AG10803 (cell line): Measurements from ENCODE around the gene SLC25A3.
"Not testable (repeated sequence)": the region's sequence is repeated elsewhere in the genome, so short reads cannot be mapped to it uniquely, and the experiment has no call there.

Source experiments
- DNase-seq: peaks from one replicate; pipeline ENCODE4 v3.0.0; 2010; ENCODE audit warnings: low read depth
- H3K4me3 ChIP-seq: 2 replicates; pipeline ENCODE4 v1.5.1; 2011; ENCODE audit warnings: mild to moderate bottlenecking, low read length, control low read depth
- TF ChIP-seq, protein P1 (sequence below): conservative IDR thresholded peaks from 2 replicates; pipeline ENCODE4 v1.5.1; 2011; ENCODE audit warnings: mild to moderate bottlenecking, low read length, control low read depth, inconsistent platforms

Gene SLC25A3

DNA sequence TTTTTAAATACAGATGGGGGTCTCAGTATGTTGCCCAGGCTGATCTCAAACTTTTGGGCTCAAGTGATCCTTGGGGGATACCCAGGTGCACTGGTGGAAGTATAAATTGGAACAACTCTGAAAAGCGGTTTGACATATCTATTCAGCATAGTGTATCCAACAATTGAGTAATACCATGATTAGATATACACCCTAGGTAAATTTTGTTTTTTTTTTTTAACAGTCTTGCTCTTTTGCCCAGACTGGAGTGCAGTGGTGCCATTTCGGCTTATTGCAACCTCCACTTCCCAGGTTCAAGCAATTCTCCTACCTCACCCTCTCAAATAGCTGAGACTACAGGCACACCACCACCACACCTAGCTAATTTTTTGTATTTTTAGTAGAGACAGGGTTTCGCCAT is 31.6 kb upstream of the SLC25A3 start:
- TF ChIP-seq, protein P1, sequence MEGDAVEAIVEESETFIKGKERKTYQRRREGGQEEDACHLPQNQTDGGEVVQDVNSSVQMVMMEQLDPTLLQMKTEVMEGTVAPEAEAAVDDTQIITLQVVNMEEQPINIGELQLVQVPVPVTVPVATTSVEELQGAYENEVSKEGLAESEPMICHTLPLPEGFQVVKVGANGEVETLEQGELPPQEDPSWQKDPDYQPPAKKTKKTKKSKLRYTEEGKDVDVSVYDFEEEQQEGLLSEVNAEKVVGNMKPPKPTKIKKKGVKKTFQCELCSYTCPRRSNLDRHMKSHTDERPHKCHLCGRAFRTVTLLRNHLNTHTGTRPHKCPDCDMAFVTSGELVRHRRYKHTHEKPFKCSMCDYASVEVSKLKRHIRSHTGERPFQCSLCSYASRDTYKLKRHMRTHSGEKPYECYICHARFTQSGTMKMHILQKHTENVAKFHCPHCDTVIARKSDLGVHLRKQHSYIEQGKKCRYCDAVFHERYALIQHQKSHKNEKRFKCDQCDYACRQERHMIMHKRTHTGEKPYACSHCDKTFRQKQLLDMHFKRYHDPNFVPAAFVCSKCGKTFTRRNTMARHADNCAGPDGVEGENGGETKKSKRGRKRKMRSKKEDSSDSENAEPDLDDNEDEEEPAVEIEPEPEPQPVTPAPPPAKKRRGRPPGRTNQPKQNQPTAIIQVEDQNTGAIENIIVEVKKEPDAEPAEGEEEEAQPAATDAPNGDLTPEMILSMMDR, result no peak
- no peak for DNase-seq
- H3K4me3 ChIP-seq, result no peak overlapping the region

DNA sequence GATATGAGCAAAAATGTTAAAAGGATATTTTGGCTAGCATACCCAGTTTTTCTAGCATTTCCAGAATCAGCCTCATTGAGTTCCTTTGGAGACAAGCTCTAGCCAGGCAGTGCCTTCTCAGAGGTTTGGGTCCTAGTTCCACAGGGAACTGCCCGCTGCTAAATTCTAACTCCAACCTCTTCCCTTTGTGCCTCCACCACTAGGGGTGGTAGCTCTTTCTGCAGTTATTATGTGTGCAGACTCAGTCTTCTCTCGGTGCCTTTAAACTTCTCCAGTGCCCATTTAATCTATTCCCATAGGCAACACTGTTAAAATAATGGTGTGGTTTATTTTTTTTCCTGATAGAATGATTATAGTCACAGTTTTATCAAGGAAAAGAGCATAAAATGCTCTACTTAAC is 21.5 kb upstream of the SLC25A3 start:
- DNase-seq, result no peak
- H3K4me3 ChIP-seq, result no peak overlapping the region
- TF ChIP-seq, protein P1, result peak; percentile 23; the same call in 1 of the 2 replicates

DNA sequence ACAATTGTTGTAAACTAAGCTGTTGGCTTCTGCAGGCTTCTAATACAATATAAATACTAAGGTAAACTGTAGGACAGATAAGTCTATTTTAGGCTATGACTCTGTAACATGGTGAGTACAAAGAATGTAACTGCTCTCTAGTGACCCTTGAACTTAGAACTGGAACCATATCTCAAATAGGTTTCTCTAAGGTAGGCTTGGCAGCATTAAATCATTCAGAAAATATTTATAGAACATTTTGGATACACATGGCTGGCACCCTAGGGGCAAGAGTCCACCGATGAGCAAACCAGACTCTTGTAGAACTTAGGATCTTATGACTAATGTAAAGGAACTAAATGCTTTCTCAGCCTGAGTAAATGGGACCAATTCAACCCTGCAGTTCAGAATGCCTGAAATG is 19.4 kb upstream of the SLC25A3 start:
- no peak overlapping the region for H3K4me3 ChIP-seq
- TF ChIP-seq, protein P1, result no peak
- DNase-seq, result no peak

DNA sequence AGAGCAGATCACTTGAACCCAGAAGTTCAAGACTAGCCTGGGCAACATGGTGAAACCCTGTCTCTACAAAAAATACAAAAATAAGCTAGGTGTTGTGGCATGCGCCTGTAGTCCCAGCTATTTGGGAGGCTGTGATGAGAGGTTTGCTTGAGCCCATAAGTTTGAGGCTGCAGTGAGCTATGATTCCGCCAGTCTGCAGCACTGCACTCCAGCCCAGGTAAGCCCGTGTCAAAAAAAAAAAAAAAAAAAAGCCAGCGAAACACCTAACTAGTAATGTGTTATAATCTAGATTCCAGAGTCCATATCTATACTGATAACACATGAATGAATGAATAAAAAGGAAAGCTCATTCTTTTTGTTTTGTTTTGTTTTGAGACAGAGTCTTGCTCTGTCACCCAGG is 18.5 kb upstream of the SLC25A3 start:
- TF ChIP-seq, protein P1, result no peak
- DNase-seq, result no peak
- H3K4me3 ChIP-seq, result no peak overlapping the region

DNA sequence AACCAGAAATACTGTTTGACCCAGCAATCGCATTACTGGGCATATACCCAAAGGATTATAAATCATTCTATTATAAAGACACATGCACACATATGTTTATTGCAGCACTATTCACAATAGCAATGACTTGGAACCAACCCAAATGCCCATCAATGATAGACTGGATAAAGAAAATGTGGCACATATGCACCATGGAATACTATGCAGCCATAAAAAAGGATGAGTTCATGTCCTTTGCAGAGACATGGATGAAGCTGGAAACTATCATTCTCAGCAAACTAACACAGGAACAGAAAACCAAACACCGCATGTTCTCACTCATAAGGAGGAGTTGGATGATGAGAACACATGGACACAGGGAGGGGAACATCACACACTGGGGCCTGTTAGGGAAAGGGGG is 16.7 kb upstream of the SLC25A3 start:
- DNase-seq, H3K4me3 ChIP-seq: not testable (repeated sequence)

DNA sequence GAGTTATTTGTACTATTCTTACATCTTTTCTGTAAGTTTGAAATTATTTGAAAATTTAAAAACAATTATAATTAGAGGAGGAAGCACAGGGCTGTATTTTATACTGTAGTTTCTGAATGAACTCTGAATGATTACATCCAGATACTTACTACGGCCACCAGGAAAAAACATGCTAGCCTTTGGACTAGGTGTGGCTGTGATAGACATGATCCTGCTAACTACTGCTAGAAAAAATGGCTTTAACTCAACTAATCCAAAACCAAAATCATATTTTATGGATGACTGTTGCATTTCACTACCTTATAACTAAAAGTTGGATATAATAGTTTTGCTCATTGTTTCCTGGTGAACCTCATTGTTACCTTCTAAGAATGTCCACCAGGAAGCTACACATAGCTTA is 15.1 kb upstream of the SLC25A3 start:
- no peak overlapping the region for H3K4me3 ChIP-seq
- TF ChIP-seq, protein P1, result no peak
- no peak for DNase-seq

DNA sequence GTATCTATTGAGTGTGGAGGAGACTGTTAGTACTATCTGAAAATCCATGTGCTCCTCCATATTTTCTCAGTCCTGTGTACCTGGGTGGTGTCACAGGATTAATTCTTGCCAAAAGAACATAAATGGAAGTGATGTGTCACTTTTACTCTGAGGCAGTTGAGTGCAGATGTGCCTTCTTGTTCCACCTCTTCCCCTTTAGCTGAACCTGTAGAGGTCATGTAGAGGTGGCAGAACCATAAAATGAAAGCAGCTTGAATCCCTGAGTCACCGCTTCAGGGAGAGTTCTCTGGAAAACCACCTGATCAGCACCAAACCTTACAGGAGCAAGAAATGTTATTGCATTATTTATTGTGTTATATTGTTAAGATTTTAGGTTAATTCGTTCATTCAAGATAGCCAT is 14.7 kb upstream of the SLC25A3 start:
- no peak for DNase-seq
- no peak overlapping the region for H3K4me3 ChIP-seq
- TF ChIP-seq, protein P1, result no peak

DNA sequence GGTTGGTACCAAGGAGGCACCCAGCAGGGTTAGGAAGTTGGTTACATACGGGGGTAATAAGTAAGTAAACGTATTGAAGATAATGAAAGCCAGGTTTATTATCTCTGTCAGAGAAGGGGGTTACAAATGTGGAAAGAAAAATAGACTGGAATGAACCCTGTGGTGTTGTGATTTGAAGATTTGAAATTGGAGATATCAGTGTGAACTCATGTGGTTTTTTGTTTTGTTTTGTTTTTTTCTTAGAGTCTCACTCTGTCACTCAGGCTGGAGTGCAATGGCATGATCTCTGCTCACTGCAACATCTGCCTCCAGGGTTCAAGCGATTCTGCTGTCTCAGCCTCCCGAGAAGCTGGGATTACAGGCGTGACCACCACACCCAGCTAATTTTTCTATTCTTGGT is 14.1 kb upstream of the SLC25A3 start:
- DNase-seq, result no peak
- TF ChIP-seq, protein P1, result no peak
- H3K4me3 ChIP-seq, result no peak overlapping the region
